ENCODE data around the gene GSK3A.
A peak's percentile ranks its signal among the peaks of the same experiment; 100 is the strongest.

GSK3A gene

DNA sequence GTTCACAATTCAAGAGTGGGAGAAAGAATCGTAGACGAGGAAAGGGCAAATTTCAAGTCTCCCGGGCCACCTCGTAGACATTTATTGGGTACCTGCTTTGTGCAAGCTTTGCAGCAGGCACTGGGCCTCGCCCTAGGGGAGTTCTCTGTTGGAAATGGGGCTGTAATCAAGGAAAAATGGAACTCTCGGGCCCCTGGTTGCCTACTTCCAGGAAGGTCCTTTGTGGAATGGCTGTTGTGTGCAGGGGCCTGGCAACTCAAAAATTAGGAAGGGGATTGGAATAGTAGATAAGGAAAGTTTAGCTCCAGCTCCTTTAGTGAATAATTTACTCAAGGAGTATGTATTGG lies 21.7 kb downstream of the GSK3A start:
- TF ChIP-seq ZNF565 (CRISPR knock-in tag; conservative IDR thresholded peaks at IDR 0.05; ENCODE audit: low read depth) = no peak
- TF ChIP-seq, protein P1, sequence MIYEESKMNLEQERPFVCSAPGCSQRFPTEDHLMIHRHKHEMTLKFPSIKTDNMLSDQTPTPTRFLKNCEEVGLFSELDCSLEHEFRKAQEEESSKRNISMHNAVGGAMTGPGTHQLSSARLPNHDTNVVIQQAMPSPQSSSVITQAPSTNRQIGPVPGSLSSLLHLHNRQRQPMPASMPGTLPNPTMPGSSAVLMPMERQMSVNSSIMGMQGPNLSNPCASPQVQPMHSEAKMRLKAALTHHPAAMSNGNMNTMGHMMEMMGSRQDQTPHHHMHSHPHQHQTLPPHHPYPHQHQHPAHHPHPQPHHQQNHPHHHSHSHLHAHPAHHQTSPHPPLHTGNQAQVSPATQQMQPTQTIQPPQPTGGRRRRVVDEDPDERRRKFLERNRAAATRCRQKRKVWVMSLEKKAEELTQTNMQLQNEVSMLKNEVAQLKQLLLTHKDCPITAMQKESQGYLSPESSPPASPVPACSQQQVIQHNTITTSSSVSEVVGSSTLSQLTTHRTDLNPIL (CRISPR knock-in tag; IDR thresholded peaks at IDR 0.05; ENCODE audit: low read depth) = no peak
- TF ChIP-seq, protein P2, sequence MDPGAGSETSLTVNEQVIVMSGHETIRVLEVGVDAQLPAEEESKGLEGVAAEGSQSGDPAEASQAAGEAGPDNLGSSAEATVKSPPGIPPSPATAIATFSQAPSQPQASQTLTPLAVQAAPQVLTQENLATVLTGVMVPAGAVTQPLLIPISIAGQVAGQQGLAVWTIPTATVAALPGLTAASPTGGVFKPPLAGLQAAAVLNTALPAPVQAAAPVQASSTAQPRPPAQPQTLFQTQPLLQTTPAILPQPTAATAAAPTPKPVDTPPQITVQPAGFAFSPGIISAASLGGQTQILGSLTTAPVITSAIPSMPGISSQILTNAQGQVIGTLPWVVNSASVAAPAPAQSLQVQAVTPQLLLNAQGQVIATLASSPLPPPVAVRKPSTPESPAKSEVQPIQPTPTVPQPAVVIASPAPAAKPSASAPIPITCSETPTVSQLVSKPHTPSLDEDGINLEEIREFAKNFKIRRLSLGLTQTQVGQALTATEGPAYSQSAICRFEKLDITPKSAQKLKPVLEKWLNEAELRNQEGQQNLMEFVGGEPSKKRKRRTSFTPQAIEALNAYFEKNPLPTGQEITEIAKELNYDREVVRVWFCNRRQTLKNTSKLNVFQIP (CRISPR knock-in tag; IDR thresholded peaks at IDR 0.05; ENCODE audit: borderline replicate concordance, low read depth) = no peak
- ATAC-seq = no peak

DNA sequence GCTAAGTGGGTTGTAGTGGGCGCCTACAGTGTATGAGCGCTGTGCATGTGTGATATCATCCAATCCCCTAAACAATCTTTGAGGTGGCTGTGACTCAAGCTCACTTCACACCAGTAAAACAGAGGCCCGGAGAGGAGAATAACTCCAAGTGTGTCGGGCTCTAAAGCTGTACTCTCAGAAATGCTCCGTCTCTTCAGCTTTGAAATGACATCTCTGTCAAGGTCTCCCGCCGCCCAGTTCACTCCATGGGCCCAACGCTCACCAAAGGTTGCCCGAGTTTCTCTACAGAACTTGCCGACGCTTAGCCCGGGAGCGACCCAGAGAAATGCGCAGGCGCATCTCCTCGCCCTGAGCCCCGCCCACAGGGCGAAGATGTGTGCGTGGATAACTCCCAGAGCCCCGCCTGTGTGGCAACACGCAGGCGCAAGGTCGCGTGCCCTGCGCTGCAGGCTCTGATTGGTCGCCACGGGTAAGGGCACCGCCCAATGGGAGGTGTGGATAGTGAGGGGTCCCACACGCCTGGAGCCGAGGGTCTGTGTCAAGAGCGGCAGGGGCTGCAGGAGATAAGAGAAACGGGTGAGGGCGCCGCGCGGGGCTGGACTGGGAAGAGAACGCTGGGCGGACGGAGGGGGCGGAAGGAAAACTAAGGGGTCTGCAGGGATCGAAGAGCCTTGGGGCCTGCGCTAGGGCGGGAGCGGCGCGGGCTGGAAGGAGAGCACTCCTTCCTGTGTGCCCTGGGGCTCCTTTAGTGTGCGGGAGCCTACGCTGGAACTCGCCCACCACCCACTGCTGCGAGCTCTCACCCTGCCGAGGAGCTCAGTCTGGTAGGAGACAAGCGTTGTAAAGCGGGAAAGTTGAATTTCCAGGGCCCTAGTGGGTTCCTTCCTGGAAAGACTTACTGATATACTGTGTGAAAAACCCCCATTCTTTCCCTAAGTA lies 22.3 kb downstream of the GSK3A start, which contains the start of gene ZNF526:
TSS of gene ZNF526 (plus strand) at position 501 of the 939 bp plus-strand sequence. CDS start 4,092 bp downstream, outside the sequence.
- peak; percentile 93 for ATAC-seq
- TF ChIP-seq, protein P3, sequence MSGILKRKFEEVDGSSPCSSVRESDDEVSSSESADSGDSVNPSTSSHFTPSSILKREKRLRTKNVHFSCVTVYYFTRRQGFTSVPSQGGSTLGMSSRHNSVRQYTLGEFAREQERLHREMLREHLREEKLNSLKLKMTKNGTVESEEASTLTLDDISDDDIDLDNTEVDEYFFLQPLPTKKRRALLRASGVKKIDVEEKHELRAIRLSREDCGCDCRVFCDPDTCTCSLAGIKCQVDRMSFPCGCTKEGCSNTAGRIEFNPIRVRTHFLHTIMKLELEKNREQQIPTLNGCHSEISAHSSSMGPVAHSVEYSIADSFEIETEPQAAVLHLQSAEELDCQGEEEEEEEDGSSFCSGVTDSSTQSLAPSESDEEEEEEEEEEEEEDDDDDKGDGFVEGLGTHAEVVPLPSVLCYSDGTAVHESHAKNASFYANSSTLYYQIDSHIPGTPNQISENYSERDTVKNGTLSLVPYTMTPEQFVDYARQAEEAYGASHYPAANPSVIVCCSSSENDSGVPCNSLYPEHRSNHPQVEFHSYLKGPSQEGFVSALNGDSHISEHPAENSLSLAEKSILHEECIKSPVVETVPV (CRISPR knock-in tag; IDR thresholded peaks at IDR 0.05) = no peak
- TF ChIP-seq, protein P1 (CRISPR knock-in tag; IDR thresholded peaks at IDR 0.05; ENCODE audit: low read depth) = no peak
- TF ChIP-seq, protein P2 (CRISPR knock-in tag; IDR thresholded peaks at IDR 0.05; ENCODE audit: borderline replicate concordance, low read depth) = no peak

DNA sequence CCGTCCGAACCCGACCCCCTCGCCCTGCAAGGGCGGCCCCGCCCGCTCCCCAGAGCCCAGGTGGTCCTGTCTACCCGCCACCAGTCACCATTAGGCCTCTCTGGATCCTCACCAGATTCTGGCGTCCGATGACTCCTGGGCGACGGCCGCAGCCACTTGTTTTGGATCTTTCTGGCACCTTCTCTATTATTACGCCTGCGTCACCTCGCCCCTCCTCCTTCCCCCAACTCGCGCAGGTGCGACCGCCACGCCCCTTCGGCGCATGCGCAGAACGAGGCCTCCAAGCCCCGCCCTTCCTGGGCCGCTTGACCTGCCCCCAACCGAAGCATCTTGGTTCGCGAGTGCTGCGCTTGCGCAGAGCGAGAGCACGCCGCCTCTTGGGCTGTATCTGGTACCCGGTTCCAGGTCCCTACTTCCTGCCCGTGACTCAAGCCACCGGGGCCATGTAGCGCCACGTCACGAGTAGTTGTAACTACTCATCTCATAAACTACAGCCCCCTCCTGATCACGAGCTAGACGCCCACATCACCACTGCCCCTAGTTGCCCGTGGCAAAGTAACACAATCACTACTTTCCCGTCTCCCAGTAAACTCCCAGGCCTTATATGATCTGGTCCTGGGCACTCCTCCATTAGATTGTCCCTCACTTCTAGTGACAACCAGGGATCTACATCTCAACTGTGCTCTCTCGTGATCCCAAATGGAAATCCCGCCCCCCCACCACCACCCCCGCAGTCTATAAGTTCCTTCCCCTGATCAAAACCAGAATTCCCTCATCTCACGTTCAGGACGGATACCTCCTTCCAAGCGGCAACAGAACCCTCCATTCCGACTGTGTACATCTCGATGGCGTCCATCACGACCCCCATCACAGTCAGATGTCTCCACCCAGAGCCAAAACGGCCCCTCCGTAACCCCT lies 24.6 kb downstream of the GSK3A start, which contains the start of gene DEDD2:
TSS of gene DEDD2 (minus strand) at position 158 of the 918 bp plus-strand sequence. CDS start 670 bp downstream, outside the sequence.
- TF ChIP-seq ZC3H10 (CRISPR knock-in tag; IDR thresholded peaks at IDR 0.05) = no peak
- TF ChIP-seq BACH2 (CRISPR knock-in tag; IDR thresholded peaks at IDR 0.05; ENCODE audit: borderline replicate concordance) = no peak
- no peak for TF ChIP-seq ZNF70 (CRISPR knock-in tag; IDR thresholded peaks at IDR 0.05)
- TF ChIP-seq, protein P1 (CRISPR knock-in tag; IDR thresholded peaks at IDR 0.05; ENCODE audit: low read depth) = no peak
- TF ChIP-seq GLIS3 (CRISPR knock-in tag; IDR thresholded peaks at IDR 0.05) = no peak
- no peak for TF ChIP-seq ZFP3 (CRISPR knock-in tag; IDR thresholded peaks at IDR 0.05)
- TF ChIP-seq, protein P4, sequence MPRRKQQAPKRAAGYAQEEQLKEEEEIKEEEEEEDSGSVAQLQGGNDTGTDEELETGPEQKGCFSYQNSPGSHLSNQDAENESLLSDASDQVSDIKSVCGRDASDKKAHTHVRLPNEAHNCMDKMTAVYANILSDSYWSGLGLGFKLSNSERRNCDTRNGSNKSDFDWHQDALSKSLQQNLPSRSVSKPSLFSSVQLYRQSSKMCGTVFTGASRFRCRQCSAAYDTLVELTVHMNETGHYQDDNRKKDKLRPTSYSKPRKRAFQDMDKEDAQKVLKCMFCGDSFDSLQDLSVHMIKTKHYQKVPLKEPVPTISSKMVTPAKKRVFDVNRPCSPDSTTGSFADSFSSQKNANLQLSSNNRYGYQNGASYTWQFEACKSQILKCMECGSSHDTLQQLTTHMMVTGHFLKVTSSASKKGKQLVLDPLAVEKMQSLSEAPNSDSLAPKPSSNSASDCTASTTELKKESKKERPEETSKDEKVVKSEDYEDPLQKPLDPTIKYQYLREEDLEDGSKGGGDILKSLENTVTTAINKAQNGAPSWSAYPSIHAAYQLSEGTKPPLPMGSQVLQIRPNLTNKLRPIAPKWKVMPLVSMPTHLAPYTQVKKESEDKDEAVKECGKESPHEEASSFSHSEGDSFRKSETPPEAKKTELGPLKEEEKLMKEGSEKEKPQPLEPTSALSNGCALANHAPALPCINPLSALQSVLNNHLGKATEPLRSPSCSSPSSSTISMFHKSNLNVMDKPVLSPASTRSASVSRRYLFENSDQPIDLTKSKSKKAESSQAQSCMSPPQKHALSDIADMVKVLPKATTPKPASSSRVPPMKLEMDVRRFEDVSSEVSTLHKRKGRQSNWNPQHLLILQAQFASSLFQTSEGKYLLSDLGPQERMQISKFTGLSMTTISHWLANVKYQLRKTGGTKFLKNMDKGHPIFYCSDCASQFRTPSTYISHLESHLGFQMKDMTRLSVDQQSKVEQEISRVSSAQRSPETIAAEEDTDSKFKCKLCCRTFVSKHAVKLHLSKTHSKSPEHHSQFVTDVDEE (CRISPR knock-in tag; IDR thresholded peaks at IDR 0.05) = no peak
- TF ChIP-seq RARB (CRISPR knock-in tag; IDR thresholded peaks at IDR 0.05) = no peak
- TF ChIP-seq ZFP30 (CRISPR knock-in tag; IDR thresholded peaks at IDR 0.05) = no peak
- peak; percentile 72 for ATAC-seq
